GM19351 (cell line): ENCODE data around the gene CARS1.

Experiments
- ATAC-seq: cut with Tn5 transposase; IDR thresholded peaks from one replicate; pipeline ENCODE4 v1.9.1; 2021; ENCODE audit warnings: mild to moderate bottlenecking, moderate library complexity; ENCODE audit not compliant: unreplicated experiment

The CARS1 gene

GRCh38 chr11:2963112-2963754 lies 94.0 kb downstream of the CARS1 start:
- no peak for ATAC-seq

GRCh38 chr11:2961080-2961479 lies 96.1 kb downstream of the CARS1 start:
- ATAC-seq, result no peak

- ATAC-seq, result no peak
These were observed 97.1 kb downstream of the CARS1 start for GRCh38 chr11:2960139-2960538.

DNA sequence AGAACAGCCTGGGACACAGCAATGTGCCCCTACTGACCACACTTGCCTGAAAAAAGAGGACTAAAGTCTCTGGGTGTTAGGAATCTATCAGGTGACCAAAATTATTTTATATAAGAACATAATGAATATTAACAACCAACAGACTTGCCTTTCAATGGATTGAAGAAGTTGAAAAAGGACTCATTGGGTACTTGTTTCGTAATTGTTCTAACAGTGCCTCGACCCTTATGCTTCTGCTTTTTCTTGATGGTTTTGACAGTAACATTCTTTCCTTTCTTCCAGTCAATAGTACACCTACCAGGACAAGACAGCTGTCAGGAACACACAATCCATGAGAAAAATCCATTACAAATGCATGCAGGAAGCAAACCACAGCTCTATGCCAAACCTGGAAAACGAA lies 99.0 kb downstream of the CARS1 start:
- ATAC-seq, result no peak

DNA sequence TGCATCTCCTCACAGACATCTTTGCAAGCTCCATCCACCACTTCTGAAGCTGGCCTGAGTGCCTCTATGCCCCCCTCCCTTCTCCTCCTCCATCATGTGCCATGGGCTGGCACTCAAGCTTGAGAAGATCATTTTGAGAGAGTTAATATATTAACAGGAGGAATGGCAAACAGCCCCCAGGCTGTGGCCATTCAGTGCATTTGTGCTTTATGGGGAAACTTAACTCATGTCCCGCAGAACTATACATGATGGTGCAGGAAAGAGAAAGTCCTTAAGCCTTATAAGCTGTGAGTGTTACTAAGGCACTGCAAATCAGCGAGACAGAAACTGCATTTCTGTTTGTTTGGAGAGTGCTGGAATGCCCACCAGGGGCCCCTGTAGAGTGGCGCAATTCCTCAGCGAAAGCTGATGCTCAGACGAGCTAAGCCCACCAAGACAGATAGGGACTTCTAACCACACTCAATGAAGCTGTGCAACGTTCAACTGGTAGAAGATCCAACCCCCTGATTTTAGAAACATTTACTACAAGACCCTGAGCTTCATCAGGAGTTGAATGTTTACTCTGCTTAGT lies 101.2 kb downstream of the CARS1 start:
- ATAC-seq, result no peak

DNA sequence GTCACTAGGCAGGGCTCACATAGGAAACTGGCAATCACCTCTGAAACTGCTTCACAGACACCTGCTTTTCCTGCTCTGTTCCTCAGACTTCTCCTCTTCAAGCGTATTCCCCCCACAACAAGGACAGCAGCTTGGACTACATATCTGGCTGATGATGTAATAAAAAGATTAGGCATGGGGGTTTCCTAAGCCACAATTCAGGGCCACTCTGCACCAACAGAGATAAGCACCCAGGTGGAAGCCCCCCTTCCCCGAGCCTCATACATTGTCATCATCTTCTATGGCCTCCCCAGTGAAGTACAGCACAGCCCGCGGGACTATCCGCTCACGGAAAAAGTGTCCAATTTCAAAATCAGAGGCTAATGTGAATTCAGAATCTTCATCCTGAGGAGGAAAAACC lies 103.0 kb downstream of the CARS1 start:
- no peak for ATAC-seq

DNA sequence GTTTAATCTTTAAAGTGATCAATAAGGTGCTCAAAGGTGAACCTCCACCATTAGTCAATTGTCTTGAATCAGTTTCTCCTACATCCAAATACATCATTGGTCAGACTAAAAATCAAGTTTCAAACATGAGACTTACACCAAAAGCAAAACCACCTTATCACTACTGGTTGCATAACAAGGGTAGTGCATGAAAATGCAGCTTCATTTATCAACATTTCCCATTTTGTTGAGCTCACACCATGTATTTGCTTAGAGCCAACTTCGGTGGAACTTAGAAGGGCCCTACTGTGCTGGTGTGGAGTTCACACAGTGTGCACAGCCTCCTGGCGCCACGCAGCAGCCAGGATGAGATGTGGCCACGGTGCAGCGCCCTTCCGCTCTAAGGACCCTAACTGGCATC lies 104.9 kb downstream of the CARS1 start:
- ATAC-seq, result no peak

DNA sequence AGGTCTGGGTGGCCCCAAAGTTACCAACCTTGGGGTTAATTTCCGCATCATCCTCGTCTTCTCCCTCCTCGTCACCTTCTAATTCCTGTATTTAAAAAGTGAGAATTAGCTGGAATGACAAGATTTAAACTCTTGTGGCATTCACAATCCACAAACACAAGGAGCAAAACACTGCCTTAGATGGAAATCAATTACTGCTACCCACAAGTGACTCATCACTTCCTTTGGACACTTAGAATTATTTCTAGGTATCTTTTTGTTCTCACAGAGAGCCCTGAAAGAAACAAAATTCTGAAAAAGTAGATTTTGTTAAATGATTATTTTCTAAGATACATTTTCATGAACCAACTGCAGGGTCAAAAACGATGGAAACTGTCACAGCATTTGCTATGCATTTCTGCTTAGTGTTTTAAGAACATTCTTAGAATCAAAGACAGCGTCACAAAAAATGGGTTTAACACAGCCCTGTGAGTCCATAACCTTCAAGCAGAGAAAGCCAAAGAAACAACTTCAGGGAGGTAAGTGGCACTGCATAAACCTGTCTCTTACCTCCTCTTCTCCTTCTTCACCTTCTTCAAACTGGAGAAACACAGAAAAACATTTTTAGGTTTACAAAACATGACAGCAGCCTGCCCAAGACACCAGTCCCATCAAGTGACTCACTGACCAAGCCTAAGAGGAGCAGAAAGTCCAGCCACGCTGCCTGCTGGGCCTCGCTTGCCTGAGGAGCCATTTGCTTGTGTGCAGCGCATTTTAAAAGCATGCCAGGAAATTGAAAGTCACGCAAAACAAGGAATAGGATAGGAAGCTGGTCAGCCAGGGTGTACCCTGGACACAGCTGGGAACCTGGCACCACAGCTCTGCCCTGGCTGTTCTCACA lies 105.8 kb downstream of the CARS1 start:
- no peak for ATAC-seq
